ENCODE measurements around the gene PAQR3. TPM values are rescaled to one million over a fixed set of nuclear protein-coding genes. Genes with fewer than 3 reads are reported as not detected.

The PAQR3 gene
- polyA plus RNA-seq, 2 of the 4 experiments (the other 2 are of a cell fraction) = 6.5 to 26.4 TPM

GRCh38 chr4:78889955-78890354 is 49.3 kb downstream of the PAQR3 start (continued):
- TF ChIP-seq CBX2 (IDR thresholded peaks at IDR 0.05; ENCODE audit: borderline replicate concordance, low read depth) = no peak
- no peak for TF ChIP-seq HES2 (IDR thresholded peaks at IDR 0.05)
- TF ChIP-seq HOXB13 (CRISPR knock-in tag; IDR thresholded peaks at IDR 0.05; ENCODE audit: low read depth) = no peak

GRCh38 chr4:78885598-78885997 is 53.6 kb downstream of the PAQR3 start:
- POLR2A ChIA-PET = interaction anchor here (0.5 kb wide), 1 partner anchor 109 kb away, joined by 4 read pairs; the partner anchor contains the start of gene BMP2K
- DNase-seq (ENCODE audit: low read depth in 1 of 2, low spot score in 1 of 2) = no peak
- no peak for ATAC-seq
- Histone ChIP-seq H3K4me1 (no peaks in the 10 kb centered on the region), H3K4me2 (no peak overlapping the region), H3K27ac (no peak overlapping the region), H3K4me3 (no peak overlapping the region), H3K9me3 (no peaks in the 10 kb centered on the region)
- CTCF ChIA-PET = no interaction called here
- TF ChIP-seq CHD4 (IDR thresholded peaks at IDR 0.05; ENCODE audit: borderline replicate concordance) (no peak), RNF2 (IDR thresholded peaks at IDR 0.05; ENCODE audit: borderline replicate concordance, low read depth) (no peak), HOXA7 (CRISPR knock-in tag; IDR thresholded peaks at IDR 0.05) (no peak), TFCP2L1 (CRISPR knock-in tag; IDR thresholded peaks at IDR 0.05) (no peak), ZC3H11A (IDR thresholded peaks at IDR 0.05) (no peak), GATA3 (IDR thresholded peaks at IDR 0.05; ENCODE audit: borderline replicate concordance) (no peak), ATOH8 (CRISPR knock-in tag; IDR thresholded peaks at IDR 0.05; ENCODE audit: low read depth) (no peak), HOXB13 (CRISPR knock-in tag; IDR thresholded peaks at IDR 0.05; ENCODE audit: low read depth) (no peak), ZFP36 (IDR thresholded peaks at IDR 0.05; ENCODE audit: borderline replicate concordance, partially characterized antibody) (no peak), BHLHE40 (IDR thresholded peaks at IDR 0.05; ENCODE audit: low read depth, low read length) (no peak), NPAS2 (CRISPR knock-in tag; IDR thresholded peaks at IDR 0.05; ENCODE audit: borderline replicate concordance) (no peak), RFX5 (IDR thresholded peaks at IDR 0.05) (no peak), EP300 (IDR thresholded peaks at IDR 0.05) (no peak), FOSL2 (IDR thresholded peaks at IDR 0.05) (no peak), FOSL2 (CRISPR knock-in tag; IDR thresholded peaks at IDR 0.05) (no peak), KDM5A (IDR thresholded peaks at IDR 0.05) (no peak), MAZ (IDR thresholded peaks at IDR 0.05; ENCODE audit: borderline replicate concordance, low read depth, low read length) (no peak)
- FAIRE-seq = no peak

- POLR2A ChIA-PET = no interaction called here
- no peak overlapping the region for H3K27ac ChIP-seq
- CTCF ChIA-PET = no interaction called here
- H3K4me2 ChIP-seq = no peak overlapping the region
- H3K4me1 ChIP-seq = no peaks in the 10 kb centered on the region
- DNase-seq (ENCODE audit: low read depth in 1 of 2, low spot score in 1 of 2) (no peak), FAIRE-seq (no peak), ATAC-seq (no peak)
- H3K4me3 ChIP-seq = no peak overlapping the region
- no peaks in the 10 kb centered on the region for H3K9me3 ChIP-seq
- no peak for TF ChIP-seq FOSL2 (IDR thresholded peaks at IDR 0.05)
- TF ChIP-seq FOSL2 (CRISPR knock-in tag; IDR thresholded peaks at IDR 0.05) = no peak
- no peak for TF ChIP-seq HOXA7 (CRISPR knock-in tag; IDR thresholded peaks at IDR 0.05)
- no peak for TF ChIP-seq NFE2L2 (conservative IDR thresholded peaks at IDR 0.05; ENCODE audit: low read length)
- no peak for TF ChIP-seq RNF2 (IDR thresholded peaks at IDR 0.05; ENCODE audit: borderline replicate concordance, low read depth)
- no peak for TF ChIP-seq EP300 (IDR thresholded peaks at IDR 0.05)
- TF ChIP-seq SMC3 (IDR thresholded peaks at IDR 0.05) = no peak
- no peak for TF ChIP-seq BCL3 (IDR thresholded peaks at IDR 0.05)
- no peak for TF ChIP-seq HES2 (IDR thresholded peaks at IDR 0.05)
- no peak for TF ChIP-seq MAZ (IDR thresholded peaks at IDR 0.05; ENCODE audit: borderline replicate concordance, low read depth, low read length)
- no peak for TF ChIP-seq POLR2A (IDR thresholded peaks at IDR 0.05; ENCODE audit: low read length)
- no peak for TF ChIP-seq ELK1 (IDR thresholded peaks at IDR 0.05; ENCODE audit: low read depth, low read length)
- TF ChIP-seq MAX (IDR thresholded peaks at IDR 0.05) = no peak
- no peak for TF ChIP-seq CBX2 (IDR thresholded peaks at IDR 0.05; ENCODE audit: borderline replicate concordance, low read depth)
- TF ChIP-seq REST (IDR thresholded peaks at IDR 0.05) = no peak
- TF ChIP-seq CEBPB (IDR thresholded peaks at IDR 0.05) = no peak
- no peak for TF ChIP-seq SREBF2 (IDR thresholded peaks at IDR 0.05)
- no peak for TF ChIP-seq ZNF302 (CRISPR knock-in tag; IDR thresholded peaks at IDR 0.05)
These were observed 58.3 kb downstream of the PAQR3 start for GRCh38 chr4:78880874-78881492.

All from A549 (cell line).